DOHH2 (cell line): ENCODE data around the gene STARD10.

Experiments
- H3F3A ChIP-seq: fragments of 200-600 bp; sonication (generic), shearing (Covaris generic); 2 replicates; pipeline ENCODE4 v1.6.0; 2016; ENCODE audit warnings: antibody characterized with exemption, mild to moderate bottlenecking; ENCODE audit not compliant: control insufficient read depth, insufficient read depth
- H3K27ac ChIP-seq: fragments of 200-600 bp; sonication (generic); 2 replicates; pipeline ENCODE4 v1.5.1; 2014; ENCODE audit warnings: low read depth, mild to moderate bottlenecking, low read length, moderate library complexity
- H3K27me3 ChIP-seq: fragments of 200-600 bp; sonication (generic); 2 replicates; pipeline ENCODE4 v1.6.1; 2014; ENCODE audit warnings: mild to moderate bottlenecking, low read length, mixed read lengths; ENCODE audit not compliant: control insufficient read depth
- H3K36me3 ChIP-seq: fragments of 200-600 bp; sonication (generic); 2 replicates; pipeline ENCODE4 v1.6.1; 2014; ENCODE audit warnings: mild to moderate bottlenecking, low read length, moderate library complexity, mixed read lengths; ENCODE audit not compliant: control insufficient read depth
- H3K4me1 ChIP-seq: fragments of 200-600 bp; sonication (generic); 2 replicates; pipeline ENCODE4 v1.6.1; 2014; ENCODE audit warnings: mild to moderate bottlenecking, low read length, mixed read lengths; ENCODE audit not compliant: control insufficient read depth
- H3K4me2 ChIP-seq: fragments of 200-600 bp; sonication (generic); 2 replicates; pipeline ENCODE4 v1.6.0; 2014; ENCODE audit warnings: mild to moderate bottlenecking, low read length, moderate library complexity
- H3K4me3 ChIP-seq: fragments of 200-600 bp; sonication (generic); 2 replicates; pipeline ENCODE4 v1.5.1; 2014; ENCODE audit warnings: mild to moderate bottlenecking, low read length, mixed read lengths
- H3K79me2 ChIP-seq: fragments of 200-600 bp; sonication (generic); 2 replicates; pipeline ENCODE4 v1.6.1; 2014; ENCODE audit warnings: mild to moderate bottlenecking, low read length, mixed read lengths; ENCODE audit not compliant: control insufficient read depth
- H3K9me2 ChIP-seq: fragments of 200-600 bp; sonication (generic); replicated peaks from 2 replicates; pipeline ENCODE4 v1.6.1; 2014; ENCODE audit warnings: mild to moderate bottlenecking, low read length, mixed read lengths; ENCODE audit not compliant: control insufficient read depth
- H3K9me3 ChIP-seq: fragments of 200-600 bp; sonication (generic); 2 replicates; pipeline ENCODE4 v1.6.1; 2014; ENCODE audit warnings: antibody characterized with exemption, low read length, mixed read lengths; ENCODE audit not compliant: control insufficient read depth, insufficient read depth
- H4K20me1 ChIP-seq: fragments of 200-600 bp; sonication (generic); 2 replicates; pipeline ENCODE4 v1.6.0; 2014; ENCODE audit warnings: low read depth, mild to moderate bottlenecking, antibody characterized with exemption, low read length, moderate library complexity; ENCODE audit not compliant: control insufficient read depth, insufficient read depth
- EZH2phosphoT487 ChIP-seq: fragments of 200-600 bp; sonication (generic); IDR thresholded peaks from 2 replicates; pipeline ENCODE4 v1.6.1; 2017; ENCODE audit warnings: borderline replicate concordance, mild to moderate bottlenecking, antibody characterized with exemption, low read length, moderate library complexity, mixed read lengths
- TF ChIP-seq, protein P1 (sequence below): fragments of 200-600 bp; sonication (generic); IDR thresholded peaks from one replicate; pipeline ENCODE4 v1.5.1; 2014; ENCODE audit warnings: antibody characterized with exemption, mild to moderate bottlenecking, low read depth, low read length; ENCODE audit not compliant: poor library complexity, severe bottlenecking

The STARD10 gene

DNA sequence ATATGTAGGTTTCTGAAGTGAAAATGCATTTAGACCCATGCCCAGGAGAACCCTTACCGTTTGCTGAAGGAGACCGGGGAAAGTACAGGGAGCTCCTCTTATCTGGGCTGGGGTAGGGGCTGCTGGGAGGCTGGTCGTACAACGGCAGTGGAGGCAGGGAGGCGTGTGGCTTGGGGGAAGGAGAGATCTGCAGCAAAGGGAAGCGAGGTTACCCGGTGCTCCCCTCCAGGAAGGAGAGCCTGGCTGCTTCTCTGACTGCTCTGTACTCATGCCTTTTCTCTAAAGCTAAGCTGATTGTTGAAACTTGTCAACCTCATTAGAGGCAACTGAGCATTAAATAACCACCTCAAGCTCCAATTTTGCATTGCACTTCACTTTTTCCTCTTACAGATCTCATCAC, 47.5 kb upstream of the STARD10 start:
- Histone ChIP-seq H3K9me3 (no peaks in the 10 kb centered on the region), H3K27me3 (no peaks in the 10 kb centered on the region), H3F3A (0 out of 2 replicates have a peak, but pooled peaks cover 7% of the 10 kb centered on the region), H3K27ac (no peak overlapping the region), H3K4me3 (no peak overlapping the region), H3K4me2 (no peak overlapping the region), H3K36me3 (peaks cover 88% of the 10 kb centered on the region), H3K79me2 (no peaks in the 10 kb centered on the region), H4K20me1 (no peaks in the 10 kb centered on the region), H3K9me2 (no peaks in the 10 kb centered on the region), H3K4me1 (no peaks in the 10 kb centered on the region)
- TF ChIP-seq, protein P1, sequence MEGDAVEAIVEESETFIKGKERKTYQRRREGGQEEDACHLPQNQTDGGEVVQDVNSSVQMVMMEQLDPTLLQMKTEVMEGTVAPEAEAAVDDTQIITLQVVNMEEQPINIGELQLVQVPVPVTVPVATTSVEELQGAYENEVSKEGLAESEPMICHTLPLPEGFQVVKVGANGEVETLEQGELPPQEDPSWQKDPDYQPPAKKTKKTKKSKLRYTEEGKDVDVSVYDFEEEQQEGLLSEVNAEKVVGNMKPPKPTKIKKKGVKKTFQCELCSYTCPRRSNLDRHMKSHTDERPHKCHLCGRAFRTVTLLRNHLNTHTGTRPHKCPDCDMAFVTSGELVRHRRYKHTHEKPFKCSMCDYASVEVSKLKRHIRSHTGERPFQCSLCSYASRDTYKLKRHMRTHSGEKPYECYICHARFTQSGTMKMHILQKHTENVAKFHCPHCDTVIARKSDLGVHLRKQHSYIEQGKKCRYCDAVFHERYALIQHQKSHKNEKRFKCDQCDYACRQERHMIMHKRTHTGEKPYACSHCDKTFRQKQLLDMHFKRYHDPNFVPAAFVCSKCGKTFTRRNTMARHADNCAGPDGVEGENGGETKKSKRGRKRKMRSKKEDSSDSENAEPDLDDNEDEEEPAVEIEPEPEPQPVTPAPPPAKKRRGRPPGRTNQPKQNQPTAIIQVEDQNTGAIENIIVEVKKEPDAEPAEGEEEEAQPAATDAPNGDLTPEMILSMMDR: no peak
- no peak for TF ChIP-seq EZH2phosphoT487

DNA sequence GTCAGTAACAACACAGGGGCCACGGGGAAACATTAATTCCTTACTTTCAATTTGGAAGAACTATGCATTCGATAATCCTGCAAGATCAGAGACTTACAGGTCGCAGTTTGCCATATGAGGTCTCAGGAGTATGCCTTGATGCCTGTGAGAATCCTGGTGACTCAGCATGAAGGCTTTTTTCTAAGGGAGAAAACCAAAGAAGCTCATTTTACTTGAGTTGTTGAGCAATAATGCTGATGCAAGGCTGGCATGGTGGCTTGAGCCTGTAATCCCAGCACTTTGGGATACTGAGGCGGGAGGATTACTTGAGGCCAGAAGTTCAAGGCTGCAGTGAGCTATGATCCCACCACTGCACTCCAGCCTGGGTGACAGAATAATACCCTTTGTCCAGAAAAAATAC, 46.9 kb upstream of the STARD10 start:
- Histone ChIP-seq H3K4me3 (no peak overlapping the region), H3K9me2 (no peaks in the 10 kb centered on the region), H3K4me1 (no peaks in the 10 kb centered on the region), H4K20me1 (no peaks in the 10 kb centered on the region), H3K27ac (no peak overlapping the region), H3K9me3 (no peaks in the 10 kb centered on the region), H3F3A (0 out of 2 replicates have a peak, but pooled peaks cover 9% of the 10 kb centered on the region), H3K4me2 (no peak overlapping the region), H3K79me2 (no peaks in the 10 kb centered on the region), H3K36me3 (peaks cover 92% of the 10 kb centered on the region), H3K27me3 (no peaks in the 10 kb centered on the region)
- no peak for TF ChIP-seq EZH2phosphoT487
- TF ChIP-seq, protein P1: no peak

DNA sequence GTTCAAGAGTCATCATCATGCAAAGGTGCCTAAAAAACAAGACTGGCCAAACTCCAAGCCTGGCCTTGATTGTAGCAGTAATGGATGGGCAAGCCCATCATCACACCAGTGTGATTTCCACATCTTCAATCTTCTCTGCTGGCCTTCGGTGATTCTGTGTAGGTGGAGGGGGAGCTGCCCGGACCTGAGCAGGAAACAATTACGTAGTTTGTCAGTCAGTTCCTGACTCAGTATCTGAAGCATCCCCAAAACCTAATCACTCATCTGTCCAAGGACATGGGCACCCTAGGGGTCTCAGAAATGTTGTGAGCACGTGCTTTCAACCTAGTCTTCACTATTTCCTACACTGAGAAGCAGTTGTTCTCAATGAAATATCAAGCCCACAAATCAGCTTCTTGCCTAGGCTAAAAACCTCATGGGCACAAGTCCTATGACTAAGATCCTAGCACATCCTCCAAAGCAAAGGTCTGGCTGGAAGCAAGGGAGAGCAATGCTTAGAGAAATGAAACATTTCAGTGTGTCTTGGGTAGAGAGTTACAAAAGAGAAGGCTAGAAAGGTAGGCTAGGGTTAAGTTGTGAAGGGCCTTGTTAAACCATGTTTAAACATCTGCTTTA, 45.0 kb upstream of the STARD10 start:
- Histone ChIP-seq H3K79me2 (no peaks in the 10 kb centered on the region), H4K20me1 (no peaks in the 10 kb centered on the region), H3K4me2 (no peak overlapping the region), H3K4me1 (no peaks in the 10 kb centered on the region), H3F3A (peaks cover 13% of the 10 kb centered on the region; the same call in 1 of the 2 replicates), H3K9me2 (no peaks in the 10 kb centered on the region), H3K27me3 (no peaks in the 10 kb centered on the region), H3K27ac (no peak overlapping the region), H3K9me3 (no peaks in the 10 kb centered on the region), H3K36me3 (peaks cover 90% of the 10 kb centered on the region), H3K4me3 (no peak overlapping the region)
- TF ChIP-seq EZH2phosphoT487: no peak
- TF ChIP-seq, protein P1: no peak
